Common myeloid progenitor, CD34-positive (primary cell): Measurements from ENCODE around the gene FRYL.

Experiments
- CTCF ChIA-PET: fragments of 350-600 bp; sonication (Branson Sonifier 250); formaldehyde crosslinking; loops from one replicate; lab custom pipeline; 2021; ENCODE audit warnings: antibody characterized with exemption; lab: Charles Lee
- POLR2A ChIA-PET: fragments of 350-600 bp; sonication (Branson Sonifier 250); formaldehyde crosslinking; loops from one replicate; lab custom pipeline; 2021; ENCODE audit warnings: antibody characterized with exemption; lab: Charles Lee
- DNase-seq, 3 donors: peaks; one replicate each; pipeline versions ENCODE4 v3.0.0 to v3.0.0-alpha.2; 2013
- H3K27ac ChIP-seq, 2 experiments: 1 replicate in 1 of 2; 2 replicates in 1 of 2; pipeline ENCODE4 v1.7.0; 2013; ENCODE audit warnings: inconsistent platforms in 2 of 2, low read length in 2 of 2, mild to moderate bottlenecking in 2 of 2, low read depth in 1 of 2, moderate library complexity in 1 of 2; ENCODE audit not compliant: severe bottlenecking in 2 of 2, insufficient read depth in 1 of 2, poor library complexity in 1 of 2
- H3K27me3 ChIP-seq, 5 experiments: replicated peaks in 2 of 5; 1 replicate in 3 of 5; 2 replicates in 2 of 5; pipeline versions ENCODE4 v1.6.1 to v1.7.0; 2013; ENCODE audit warnings: low read length in 4 of 5, mild to moderate bottlenecking in 2 of 5, moderate library complexity in 2 of 5, inconsistent platforms in 1 of 5; ENCODE audit not compliant: insufficient read depth in 5 of 5, control insufficient read depth in 4 of 5
- H3K36me3 ChIP-seq, 4 experiments: 1 replicate in 2 of 4; 2 replicates in 2 of 4; pipeline versions ENCODE4 v1.6.1 to v1.7.0; 2013; ENCODE audit warnings: low read length in 3 of 4, control low read depth in 1 of 4, mild to moderate bottlenecking in 1 of 4; ENCODE audit not compliant: control insufficient read depth in 4 of 4, insufficient read depth in 4 of 4
- H3K4me1 ChIP-seq, 4 experiments: 1 replicate in 3 of 4; 2 replicates in 1 of 4; pipeline versions ENCODE4 v1.6.1 to v1.7.1; 2013; ENCODE audit warnings: low read length in 3 of 4, mild to moderate bottlenecking in 3 of 4, control low read depth in 1 of 4, inconsistent platforms in 1 of 4, moderate library complexity in 1 of 4; ENCODE audit not compliant: control insufficient read depth in 4 of 4, insufficient read depth in 4 of 4; ENCODE audit errors: control extremely low read depth in 1 of 4
- H3K4me3 ChIP-seq, 7 experiments: 1 replicate in 4 of 7; 2 replicates in 3 of 7; pipeline versions ENCODE4 v1.5.1 to v1.7.0; 2013; ENCODE audit warnings: mild to moderate bottlenecking in 7 of 7, low read length in 6 of 7, moderate library complexity in 6 of 7, inconsistent platforms in 2 of 7, low read depth in 2 of 7, control low read depth in 1 of 7; ENCODE audit not compliant: insufficient read depth in 4 of 7, control insufficient read depth in 1 of 7; ENCODE audit errors: extremely low read depth in 1 of 7
- H3K9me3 ChIP-seq, 5 experiments: 1 replicate in 4 of 5; 2 replicates in 1 of 5; pipeline versions ENCODE4 v1.6.1 to v1.7.1; 2013; ENCODE audit warnings: low read length in 4 of 5, mild to moderate bottlenecking in 2 of 5, inconsistent platforms in 1 of 5, low read depth in 1 of 5, moderate library complexity in 1 of 5; ENCODE audit not compliant: control insufficient read depth in 4 of 5, insufficient read depth in 2 of 5; ENCODE audit errors: control extremely low read depth in 1 of 5
- WGBS: methylation state at CpG from one replicate; pipeline ENCODE4 v1.1.5; 2013; ENCODE audit not compliant: insufficient coverage; 5-methylcytosine and 5-hydroxymethylcytosine counted together

FRYL gene

DNA sequence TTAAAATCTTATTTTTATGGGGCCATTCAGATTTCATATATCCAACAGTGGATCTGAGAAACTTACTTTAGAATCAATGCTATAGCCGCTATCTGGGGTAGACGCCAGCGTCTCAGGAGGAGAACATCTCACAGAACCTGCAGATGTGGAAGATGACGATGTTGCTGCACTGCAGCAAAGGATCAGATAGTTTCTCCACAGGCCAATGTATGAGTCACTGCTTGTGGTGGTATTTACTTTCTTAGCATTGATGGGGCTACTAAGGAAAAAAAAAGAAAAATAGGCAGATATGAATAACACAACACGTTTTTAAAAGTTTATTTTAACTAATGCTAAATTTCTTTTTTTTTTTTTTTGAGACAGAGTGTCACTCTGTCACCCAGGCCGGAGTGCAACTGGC lies 204.1 kb downstream of the FRYL start:
- CTCF ChIA-PET, result no interaction called here

DNA sequence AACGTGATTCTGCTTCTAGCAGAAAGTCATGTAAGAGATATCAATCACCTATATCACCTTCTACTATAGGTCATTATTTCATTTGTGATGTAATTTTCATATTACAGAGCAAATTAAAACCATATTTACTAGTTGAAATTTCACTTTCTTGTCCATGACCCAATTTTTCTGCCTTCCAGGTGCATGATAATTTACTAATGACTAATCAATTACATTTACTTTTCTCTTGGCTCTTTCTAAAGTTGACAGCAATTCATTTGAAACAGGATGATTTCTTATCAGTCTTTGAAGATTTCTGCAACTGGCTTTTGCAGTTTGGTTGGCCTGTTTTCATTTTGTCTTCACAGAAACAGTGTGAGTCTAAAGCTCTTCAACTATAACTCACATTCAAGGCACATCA lies 208.6 kb downstream of the FRYL start:
- POLR2A ChIA-PET, result no interaction called here
- no peaks in the 10 kb centered on the region for H3K4me1 ChIP-seq
- no CpG with 5 or more reads among the region's 1 CpG for WGBS
- CTCF ChIA-PET, result no interaction called here
- no peaks in the 10 kb centered on the region for H3K27me3 ChIP-seq
- DNase-seq, result no peak
- no peak overlapping the region for H3K27ac ChIP-seq
- peaks cover 18 to 66% (median 36%) of the 10 kb centered on the region in 4 experiments for H3K36me3 ChIP-seq
- H3K9me3 ChIP-seq, result no peaks in the 10 kb centered on the region
- no peak overlapping the region for H3K4me3 ChIP-seq

More for the DNA sequence above, 204.1 kb downstream of the FRYL start:
- Histone ChIP-seq H3K4me1 (no peaks in the 10 kb centered on the region), H3K27ac (no peak overlapping the region), H3K36me3 (peaks cover 14 to 56% (median 25%) of the 10 kb centered on the region in 4 experiments), H3K4me3 (no peak overlapping the region), H3K9me3 (no peaks in the 10 kb centered on the region), H3K27me3 (no peaks in the 10 kb centered on the region)
- DNase-seq, result no peak
- POLR2A ChIA-PET, result no interaction called here
- 96% methylated on average over 3 of the region's 6 CpGs for WGBS

DNA sequence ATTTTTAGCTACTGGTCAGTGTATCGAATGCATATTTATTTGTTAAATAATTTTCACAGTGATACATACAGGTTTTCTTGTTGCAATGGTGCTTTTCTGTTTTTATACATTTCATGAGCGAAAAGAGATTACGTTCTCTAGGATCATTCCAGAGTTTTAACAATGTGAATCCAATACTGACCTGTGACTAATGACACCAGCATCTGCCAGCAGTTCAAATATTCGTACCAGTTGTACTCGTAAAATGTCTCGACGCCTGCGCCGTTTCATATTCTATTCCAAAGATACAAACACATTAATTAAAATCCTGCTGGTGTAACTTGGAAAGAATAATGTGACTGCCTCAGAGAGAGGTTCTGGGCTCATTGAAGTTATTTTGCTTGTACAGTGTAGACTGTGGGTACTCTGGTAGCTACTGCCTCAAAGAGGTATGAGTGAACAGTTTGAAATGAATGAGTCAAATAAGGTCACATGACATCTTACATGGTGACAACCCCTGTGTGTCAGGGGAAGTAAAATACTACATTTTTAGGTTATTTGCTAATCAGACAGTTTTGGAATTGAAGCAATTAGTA lies 209.3 kb downstream of the FRYL start:
- no peak overlapping the region for H3K27ac ChIP-seq
- no peak overlapping the region for H3K4me3 ChIP-seq
- no peaks in the 10 kb centered on the region for H3K27me3 ChIP-seq
- no peak for DNase-seq
- POLR2A ChIA-PET, result no interaction called here
- H3K9me3 ChIP-seq, result no peaks in the 10 kb centered on the region
- no peaks in the 10 kb centered on the region for H3K4me1 ChIP-seq
- H3K36me3 ChIP-seq, result peaks cover 18 to 63% (median 36%) of the 10 kb centered on the region in 4 experiments
- CTCF ChIA-PET, result interaction anchor here (0.7 kb wide), 1 partner anchor 32 kb away, joined by 3 read pairs; no protein-coding TSS in a partner anchor
- WGBS, result 100% methylated on average over 3 of the region's 9 CpGs

DNA sequence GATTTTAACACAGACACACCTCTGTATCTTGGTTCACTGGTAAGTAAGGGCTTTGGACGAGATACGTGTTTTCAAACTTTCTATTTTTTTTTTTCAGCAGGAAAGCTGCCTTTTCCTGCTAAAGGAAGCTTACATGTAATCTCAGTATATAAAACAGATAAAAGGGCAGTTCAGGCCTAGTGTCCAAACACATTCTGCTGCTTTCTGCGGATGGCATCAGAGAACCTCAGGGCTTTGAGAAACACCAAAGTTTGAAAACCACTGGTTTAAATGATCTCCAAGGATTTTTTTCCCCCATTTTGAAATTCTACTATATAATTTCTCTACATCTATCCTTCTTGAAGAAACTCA lies 214.1 kb downstream of the FRYL start:
- CTCF ChIA-PET, result no interaction called here
- 100% methylated on average over 2 of the region's 3 CpGs for WGBS
- Histone ChIP-seq H3K4me1 (no peaks in the 10 kb centered on the region), H3K9me3 (no peaks in the 10 kb centered on the region), H3K27ac (no peak overlapping the region), H3K27me3 (no peaks in the 10 kb centered on the region), H3K36me3 (peaks cover 21 to 70% (median 39%) of the 10 kb centered on the region in 4 experiments), H3K4me3 (no peak overlapping the region)
- POLR2A ChIA-PET, result no interaction called here
- no peak for DNase-seq

DNA sequence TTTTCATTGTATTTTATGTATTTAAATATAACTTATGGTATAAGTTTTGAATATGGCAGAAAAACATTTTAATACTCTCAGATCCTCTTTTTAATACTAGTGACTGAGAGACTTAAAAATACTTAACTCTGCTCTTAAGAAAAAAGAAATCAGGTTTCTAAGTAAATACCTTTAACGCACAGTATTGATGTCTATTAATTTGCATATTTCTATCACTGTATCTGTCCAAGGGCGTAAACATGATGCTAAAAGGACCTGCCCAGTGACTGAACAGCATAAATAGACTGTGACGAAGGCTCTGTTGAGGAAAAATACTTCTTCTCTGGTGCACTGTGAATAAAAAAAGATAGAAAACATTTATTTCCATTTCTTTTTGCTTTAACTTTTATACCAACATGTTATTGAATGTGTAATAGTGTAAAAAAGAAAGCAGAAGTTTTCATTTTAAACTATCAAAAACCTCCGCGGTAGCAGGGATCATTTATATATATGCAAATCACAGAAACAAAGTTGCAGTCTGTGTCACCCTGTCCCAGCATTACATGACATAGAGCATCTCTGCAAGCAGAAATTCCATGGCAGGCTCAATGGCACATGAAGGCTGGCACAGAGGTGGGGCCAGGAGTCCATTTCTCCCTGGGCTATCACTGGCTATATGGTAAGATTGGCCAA lies 214.6 kb downstream of the FRYL start:
- Histone ChIP-seq H3K27ac (no peak overlapping the region), H3K9me3 (no peaks in the 10 kb centered on the region), H3K4me3 (no peak overlapping the region), H3K4me1 (no peaks in the 10 kb centered on the region), H3K27me3 (no peaks in the 10 kb centered on the region), H3K36me3 (peaks cover 20 to 70% (median 41%) of the 10 kb centered on the region in 4 experiments)
- no CpG with 5 or more reads among the region's 5 CpGs for WGBS
- CTCF ChIA-PET, result no interaction called here
- no peak for DNase-seq
- POLR2A ChIA-PET, result no interaction called here

GRCh38 chr4:48564151-48564550 lies 215.9 kb downstream of the FRYL start:
- H3K27ac ChIP-seq, result no peak overlapping the region
- CTCF ChIA-PET, result no interaction called here
- no peaks in the 10 kb centered on the region for H3K27me3 ChIP-seq
- POLR2A ChIA-PET, result no interaction called here
- no CpG with 5 or more reads among the region's 3 CpGs for WGBS
- H3K4me1 ChIP-seq, result no peaks in the 10 kb centered on the region
- H3K4me3 ChIP-seq, result no peak overlapping the region
- H3K9me3 ChIP-seq, result no peaks in the 10 kb centered on the region
- DNase-seq, result no peak
- peaks cover 26 to 66% (median 46%) of the 10 kb centered on the region in 4 experiments for H3K36me3 ChIP-seq

DNA sequence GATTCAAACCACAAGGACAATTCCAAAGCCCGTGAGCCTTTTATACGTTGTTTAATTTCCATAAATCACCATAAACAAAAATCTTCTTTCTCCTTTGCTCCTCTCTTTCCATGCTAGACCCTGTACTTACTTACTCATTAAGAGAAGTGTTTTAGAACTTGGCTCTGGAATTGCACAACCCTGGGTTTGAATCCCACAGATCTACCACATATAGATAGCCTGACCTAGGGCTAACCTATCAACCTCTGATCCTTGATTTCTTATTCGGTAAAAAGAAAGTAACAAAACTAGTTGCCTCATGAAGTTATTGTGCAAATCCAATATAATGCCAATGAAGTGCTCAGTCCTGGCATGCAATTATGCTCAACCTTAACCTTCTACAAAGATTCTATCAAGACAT lies 221.3 kb downstream of the FRYL start:
- H3K36me3 ChIP-seq, result peaks cover 48 to 86% (median 67%) of the 10 kb centered on the region in 4 experiments
- H3K4me1 ChIP-seq, result no peaks in the 10 kb centered on the region
- H3K9me3 ChIP-seq, result no peaks in the 10 kb centered on the region
- ChIA-PET CTCF (no interaction called here), POLR2A (no interaction called here)
- no peak overlapping the region for H3K4me3 ChIP-seq
- WGBS, result 100% methylated on average over 2 of the region's 3 CpGs
- H3K27me3 ChIP-seq, result no peaks in the 10 kb centered on the region
- no peak for DNase-seq
- no peak overlapping the region for H3K27ac ChIP-seq
